Gastroesophageal sphincter (tissue), 4 donors: ENCODE measurements around the gene SWAP70. TPM values are rescaled to one million over a fixed set of nuclear protein-coding genes. Genes with fewer than 3 reads are reported as not detected.

ENCODE experiments used
- ATAC-seq: fragments of 150-250 bp; one replicate; pipeline ENCODE4 v1.9.1; 2016; ENCODE audit warnings: mild to moderate bottlenecking, moderate library complexity
- H3K27ac ChIP-seq, 4 donors: fragments of 200-600 bp; sonication (generic) in 3 of 4; 1 replicate in 3 of 4; 2 replicates in 1 of 4; pipeline ENCODE4 v1.5.1; 2016 to 2019
- H3K27me3 ChIP-seq: fragments of 200-600 bp; sonication (generic); one replicate; pipeline ENCODE4 v1.5.1; 2019
- H3K36me3 ChIP-seq, 2 donors: fragments of 200-600 bp; sonication (generic); one replicate each; pipeline ENCODE4 v1.5.1; 2019; ENCODE audit warnings: control low read depth in 1 of 2
- H3K4me1 ChIP-seq, 3 donors: fragments of 200-600 bp; sonication (generic); 1 replicate in 2 of 3; 2 replicates in 1 of 3; pipeline ENCODE4 v1.5.1; 2016 to 2019; ENCODE audit warnings: control low read depth in 2 of 3
- H3K4me3 ChIP-seq, 2 donors: fragments of 200-600 bp; sonication (generic); one replicate each; pipeline ENCODE4 v1.5.1; 2019; ENCODE audit warnings: mild to moderate bottlenecking in 1 of 2, moderate library complexity in 1 of 2
- H3K9me3 ChIP-seq, 3 donors: fragments of 200-600 bp; sonication (generic); one replicate each; pipeline ENCODE4 v1.5.1; 2017 to 2019; ENCODE audit warnings: control low read depth in 2 of 3
- CTCF ChIP-seq, 4 experiments: fragments of 200-600 bp in 2 of 4; fragments of 450-650 bp in 2 of 4; sonication (generic) in 1 of 4; IDR thresholded peaks; one replicate each; pipeline ENCODE4 v1.5.1; 2017 to 2019; ENCODE audit warnings: antibody characterized with exemption in 4 of 4, mild to moderate bottlenecking in 2 of 4, moderate library complexity in 2 of 4
- EP300 ChIP-seq: sonication (generic); formaldehyde crosslinking; IDR thresholded peaks from one replicate; pipeline ENCODE4 v1.6.1; 2017; ENCODE audit warnings: antibody characterized with exemption, mild to moderate bottlenecking
- POLR2A ChIP-seq, 2 donors: fragments of 450-650 bp; IDR thresholded peaks; one replicate each; pipeline ENCODE4 v1.6.1; 2017; ENCODE audit warnings: antibody characterized with exemption in 2 of 2, mild to moderate bottlenecking in 2 of 2, moderate library complexity in 1 of 2
- POLR2AphosphoS5 ChIP-seq: sonication (generic); formaldehyde crosslinking; IDR thresholded peaks from one replicate; pipeline ENCODE4 v1.6.1; 2017; ENCODE audit warnings: antibody characterized with exemption
- WGBS, 2 donors: methylation state at CpG; one replicate each; pipeline ENCODE4 v1.1.5; 2018; ENCODE audit warnings: low coverage in 1 of 2; 5-methylcytosine and 5-hydroxymethylcytosine counted together
- total RNA-seq, 4 donors: library from RNA; depleted of rRNA; stranded (reverse); fragments of >200 nt; gene quantifications; one replicate each; pipeline ENCODE4 v1.1.0, GENCODE V29; 2016

The SWAP70 gene
- total RNA-seq, 4 donors from 2014 or later: 32.2 to 65.9 (median 45.0) TPM

GRCh38 chr11:9722893-9723292, 59.0 kb downstream of the SWAP70 start:
- no peak overlapping the region for H3K4me3 ChIP-seq
- TF ChIP-seq POLR2AphosphoS5 (no peak), POLR2A (IDR thresholded peaks at IDR 0.05) (no peak), EP300 (no peak), CTCF (IDR thresholded peaks at IDR 0.05) (no peak)
- no peaks in the 10 kb centered on the region for H3K27me3 ChIP-seq
- no peaks in the 10 kb centered on the region for H3K9me3 ChIP-seq
- H3K36me3 ChIP-seq: peaks cover 0 to 17% of the 10 kb centered on the region in 2 donors
- H3K4me1 ChIP-seq: peaks cover 0 to 47% (median 3%) of the 10 kb centered on the region in 3 donors
- 89 to 92% methylated on average over 2 of the region's 2 CpGs for WGBS, 2 donors
- no peak overlapping the region for H3K27ac ChIP-seq
- ATAC-seq: no peak

GRCh38 chr11:9726321-9727022, 62.6 kb downstream of the SWAP70 start:
- Histone ChIP-seq H3K4me3 (no peak overlapping the region), H3K4me1 (peaks cover 0 to 16% (median 0%) of the 10 kb centered on the region in 3 donors), H3K9me3 (no peaks in the 10 kb centered on the region), H3K27ac (peak overlapping the region in 1 of 4 donors; percentile 1), H3K27me3 (no peaks in the 10 kb centered on the region), H3K36me3 (peaks cover 0 to 47% of the 10 kb centered on the region in 2 donors)
- 39 to 77% methylated on average over 3 of the region's 3 CpGs for WGBS, 2 donors
- ATAC-seq: no peak
- no peak for TF ChIP-seq EP300
- TF ChIP-seq POLR2A (IDR thresholded peaks at IDR 0.05): no peak
- no peak for TF ChIP-seq CTCF (IDR thresholded peaks at IDR 0.05)
- TF ChIP-seq POLR2AphosphoS5: no peak

- Histone ChIP-seq H3K9me3 (no peaks in the 10 kb centered on the region), H3K27me3 (no peaks in the 10 kb centered on the region), H3K4me3 (no peak overlapping the region), H3K4me1 (peaks cover 0 to 16% (median 0%) of the 10 kb centered on the region in 3 donors), H3K27ac (no peak overlapping the region), H3K36me3 (peaks cover 0 to 56% of the 10 kb centered on the region in 2 donors)
- no peak for ATAC-seq
- TF ChIP-seq POLR2A (IDR thresholded peaks at IDR 0.05) (no peak), CTCF (IDR thresholded peaks at IDR 0.05) (no peak), POLR2AphosphoS5 (no peak), EP300 (no peak)
- 77% methylated on average over 3 of the region's 3 CpGs for WGBS, 2 donors
These were observed 64.2 kb downstream of the SWAP70 start for GRCh38 chr11:9728058-9728457.

- peaks cover 0 to 13% (median 0%) of the 10 kb centered on the region in 3 donors for H3K4me1 ChIP-seq
- H3K36me3 ChIP-seq: peaks cover 0 to 71% of the 10 kb centered on the region in 2 donors
- no peak for ATAC-seq
- H3K9me3 ChIP-seq: no peaks in the 10 kb centered on the region
- no peaks in the 10 kb centered on the region for H3K27me3 ChIP-seq
- H3K4me3 ChIP-seq: no peak overlapping the region
- 80 to 89% methylated on average over 1 of the region's 1 CpG for WGBS, 2 donors
- no peak overlapping the region for H3K27ac ChIP-seq
- TF ChIP-seq POLR2AphosphoS5 (no peak), CTCF (IDR thresholded peaks at IDR 0.05) (no peak), EP300 (no peak), POLR2A (IDR thresholded peaks at IDR 0.05) (no peak)
These were observed 67.4 kb downstream of the SWAP70 start for GRCh38 chr11:9731256-9731655.

GRCh38 chr11:9732453-9732852, 68.6 kb downstream of the SWAP70 start:
- no peaks in the 10 kb centered on the region for H3K27me3 ChIP-seq
- no peaks in the 10 kb centered on the region for H3K9me3 ChIP-seq
- H3K4me1 ChIP-seq: peaks cover 0 to under 1% (median 0%) of the 10 kb centered on the region in 3 donors
- no peak for ATAC-seq
- no peak overlapping the region for H3K4me3 ChIP-seq
- no peak for TF ChIP-seq EP300
- no peak for TF ChIP-seq CTCF (IDR thresholded peaks at IDR 0.05)
- TF ChIP-seq POLR2A (IDR thresholded peaks at IDR 0.05): no peak
- no peak for TF ChIP-seq POLR2AphosphoS5
- 92% methylated on average over 11 of the region's 11 CpGs; no CpG with 5 or more reads in 1 of the 2 donors for WGBS, 2 donors
- no peak overlapping the region for H3K27ac ChIP-seq
- peaks cover 0 to 82% of the 10 kb centered on the region in 2 donors for H3K36me3 ChIP-seq
